CD4-positive, alpha-beta memory T cell (primary cell): Measurements from ENCODE around the gene CYSRT1. TPM values are rescaled to one million over a fixed set of nuclear protein-coding genes. Genes with fewer than 3 reads are reported as not detected.

Source experiments
- CTCF ChIA-PET: fragments of 350-600 bp; sonication (Branson Sonifier 250); formaldehyde crosslinking; loops from one replicate; lab custom pipeline; 2021; ENCODE audit warnings: inconsistent platforms; ENCODE audit not compliant: partially characterized antibody; lab: Charles Lee
- POLR2A ChIA-PET: fragments of 350-600 bp; sonication (Branson Sonifier 250); formaldehyde crosslinking; loops from one replicate; lab custom pipeline; 2021; ENCODE audit not compliant: partially characterized antibody; lab: Charles Lee
- DNase-seq, 5 donors: peaks; one replicate each; pipeline versions ENCODE4 v3.0.0 to v3.0.0-alpha.2; 2020 to 2022; ENCODE audit warnings: mixed read lengths in 1 of 5
- H3K27ac ChIP-seq: one replicate; pipeline ENCODE4 v1.7.0; 2013; ENCODE audit warnings: low read depth, low read length
- H3K27me3 ChIP-seq: 2 replicates; pipeline ENCODE4 v1.7.0; 2013; ENCODE audit warnings: mild to moderate bottlenecking, low read length, moderate library complexity; ENCODE audit not compliant: insufficient read depth
- H3K36me3 ChIP-seq: 2 replicates; pipeline ENCODE4 v1.7.0; 2013; ENCODE audit warnings: mild to moderate bottlenecking, low read length, moderate library complexity; ENCODE audit not compliant: insufficient read depth
- H3K4me1 ChIP-seq: 2 replicates; pipeline ENCODE4 v1.7.0; 2013; ENCODE audit warnings: mild to moderate bottlenecking, low read length, moderate library complexity; ENCODE audit not compliant: insufficient read depth
- H3K4me3 ChIP-seq, 2 donors: one replicate each; pipeline ENCODE4 v1.7.0; 2013; ENCODE audit warnings: low read length in 2 of 2, mild to moderate bottlenecking in 1 of 2
- H3K9me3 ChIP-seq, 2 donors: one replicate each; pipeline ENCODE4 v1.7.0; 2013; ENCODE audit warnings: low read length in 2 of 2, control low read depth in 1 of 2; ENCODE audit not compliant: control insufficient read depth in 1 of 2
- H3K27ac Mint-ChIP-seq, 7 donors: one replicate each; pipeline ENCODE4 v1.8.0; 2020 to 2021; ENCODE audit warnings: mixed read lengths in 7 of 7, mild to moderate bottlenecking in 6 of 7, inconsistent platforms in 3 of 7, moderate library complexity in 3 of 7
- H3K27me3 Mint-ChIP-seq, 2 donors: one replicate each; pipeline ENCODE4 v1.8.0; 2020 to 2021; ENCODE audit warnings: mixed read lengths in 2 of 2
- H3K36me3 Mint-ChIP-seq, 2 donors: one replicate each; pipeline ENCODE4 v1.8.0; 2020 to 2021; ENCODE audit warnings: mixed read lengths in 2 of 2, inconsistent platforms in 1 of 2, mild to moderate bottlenecking in 1 of 2
- H3K4me1 Mint-ChIP-seq, 4 donors: one replicate each; pipeline ENCODE4 v1.8.0; 2020 to 2021; ENCODE audit warnings: mixed read lengths in 4 of 4, mild to moderate bottlenecking in 1 of 4
- H3K4me3 Mint-ChIP-seq, 8 donors: one replicate each; pipeline ENCODE4 v1.8.0; 2020 to 2021; ENCODE audit warnings: mixed read lengths in 8 of 8, mild to moderate bottlenecking in 7 of 8, moderate library complexity in 6 of 8, inconsistent platforms in 3 of 8
- H3K9me3 Mint-ChIP-seq, 8 donors: one replicate each; pipeline ENCODE4 v1.8.0; 2020 to 2021; ENCODE audit warnings: mixed read lengths in 8 of 8, mild to moderate bottlenecking in 5 of 8, inconsistent platforms in 3 of 8, moderate library complexity in 1 of 8
- intact Hi-C: fragments of 100-400 bp; cut with micrococcal nuclease; formaldehyde crosslinking; loops from one replicate; pipeline ENCODE4 v1.15.1; 2023
- polyA plus RNA-seq, 2 donors: library from polyadenylated mRNA; unstranded; fragments of 300-500 nt; fragmentation: Illumina TruSeq; gene quantifications; one replicate each; pipeline ENCODE4 v1.2.3, GENCODE V29; 2021
- total RNA-seq, 2 experiments: library from RNA; stranded (reverse); gene quantifications; one replicate each; pipeline ENCODE4 v1.2.3, GENCODE V29; 2021

Gene CYSRT1
- total and polyA plus RNA-seq, 4 experiments from 2014 or later: 0.25 TPM; not detected in 3

- peak within 1 kb of the TSS; percentile 62 to 93 (median 83) for H3K27ac Mint-ChIP-seq
- Histone ChIP-seq H3K4me1 (peaks cover 40% of the 10 kb centered on the region), H3K27ac (peak within 1 kb of the TSS; percentile 72), H3K27me3 (no peaks in the 10 kb centered on the region), H3K4me3 (peak within 1 kb of the TSS; percentile 52 to 77), H3K9me3 (no peaks in the 10 kb centered on the region), H3K36me3 (no peaks in the 10 kb centered on the region)
- peaks cover 9 to 35% (median 25%) of the 10 kb centered on the region in 4 donors for H3K4me1 Mint-ChIP-seq
- peak within 1 kb of the TSS; percentile 81 to 93 (median 82) for H3K4me3 Mint-ChIP-seq
- ChIA-PET POLR2A (interaction anchor here (0.7 to 11.9 kb wide), 22 partner anchors 9 to 222 kb away, joined by 3 to 169 read pairs (median 4); partner anchors contain the start of genes ANAPC2, CYSRT1, MAN1B1 and NELFB), CTCF (interaction anchor here (0.7 to 1.2 kb wide), 4 partner anchors 12 to 82 kb away, joined by 3 to 7 read pairs (median 4); partner anchors contain the start of genes ANAPC2, CYSRT1 and SSNA1)
- DNase-seq: peak; percentile 97 to 99 (median 98)
- no peaks in the 10 kb centered on the region for H3K27me3 Mint-ChIP-seq
- H3K9me3 Mint-ChIP-seq: no peaks in the 10 kb centered on the region
- intact Hi-C loops: loop anchor here (1.0 to 2.0 kb wide), 4 partner anchors 12 to 72 kb away; partner anchors contain the start of genes ANAPC2, SSNA1 and TUBB4B
- peaks cover 0 to 8% of the 10 kb centered on the region in 2 donors for H3K36me3 Mint-ChIP-seq
Measured at GRCh38 chr9:137200311-137201204, 24.4 kb upstream of the CYSRT1 start, which contains the start of gene TPRN. Gene TPRN (minus strand): TSS chr9:137200741. CDS start chr9:137200711, 30 bp downstream.

GRCh38 chr9:137201205-137201868, 23.6 kb upstream of the CYSRT1 start:
- Mint-ChIP-seq H3K4me1 (peaks cover 14 to 43% (median 32%) of the 10 kb centered on the region in 4 donors), H3K36me3 (peaks cover 0 to 8% of the 10 kb centered on the region in 2 donors), H3K27ac (peak overlapping the region; percentile 62 to 93 (median 83)), H3K9me3 (no peaks in the 10 kb centered on the region), H3K27me3 (no peaks in the 10 kb centered on the region), H3K4me3 (peak overlapping the region; percentile 79 to 93 (median 82))
- DNase-seq: no peak
- Histone ChIP-seq H3K4me3 (peak overlapping the region; percentile 52 to 77), H3K9me3 (no peaks in the 10 kb centered on the region), H3K36me3 (no peaks in the 10 kb centered on the region), H3K27me3 (no peaks in the 10 kb centered on the region), H3K4me1 (peaks cover 47% of the 10 kb centered on the region), H3K27ac (peak overlapping the region; percentile 72)
- ChIA-PET CTCF (interaction anchor here (0.7 to 1.4 kb wide), 5 partner anchors 12 to 83 kb away, joined by 3 to 7 read pairs (median 3); partner anchors contain the start of genes ANAPC2, CYSRT1 and SSNA1), POLR2A (interaction anchor here (0.7 to 11.9 kb wide), 20 partner anchors 8 to 221 kb away, joined by 3 to 169 read pairs (median 4); partner anchors contain the start of genes ANAPC2, CYSRT1, MAN1B1 and NELFB)
- intact Hi-C loops: loop anchor here (2.0 kb wide), 1 partner anchor 73 kb away; no protein-coding TSS in a partner anchor

GRCh38 chr9:137202966-137203365, 22.0 kb upstream of the CYSRT1 start:
- Mint-ChIP-seq H3K4me3 (peak overlapping the region in 1 of 8 donors; percentile 17), H3K27ac (peak overlapping the region in 1 of 7 donors; percentile 96), H3K27me3 (no peaks in the 10 kb centered on the region), H3K36me3 (peaks cover 9 to 14% of the 10 kb centered on the region in 2 donors), H3K9me3 (no peaks in the 10 kb centered on the region), H3K4me1 (peaks cover 26 to 59% (median 46%) of the 10 kb centered on the region in 4 donors)
- Histone ChIP-seq H3K4me1 (peaks cover 57% of the 10 kb centered on the region), H3K27ac (no peak overlapping the region), H3K27me3 (no peaks in the 10 kb centered on the region), H3K9me3 (no peaks in the 10 kb centered on the region), H3K4me3 (no peak overlapping the region), H3K36me3 (no peaks in the 10 kb centered on the region)
- no peak for DNase-seq
- intact Hi-C loops: no loop called here
- ChIA-PET CTCF (interaction anchor here (1.4 kb wide), 2 partner anchors 14 to 24 kb away, joined by 3 to 5 read pairs; partner anchors contain the start of genes RNF224 and SSNA1), POLR2A (interaction anchor here (1.5 to 11.9 kb wide), 4 partner anchors 14 to 38 kb away, joined by 4 to 169 read pairs (median 42); partner anchors contain the start of genes ANAPC2, CYSRT1, RNF208 and SSNA1)

DNA sequence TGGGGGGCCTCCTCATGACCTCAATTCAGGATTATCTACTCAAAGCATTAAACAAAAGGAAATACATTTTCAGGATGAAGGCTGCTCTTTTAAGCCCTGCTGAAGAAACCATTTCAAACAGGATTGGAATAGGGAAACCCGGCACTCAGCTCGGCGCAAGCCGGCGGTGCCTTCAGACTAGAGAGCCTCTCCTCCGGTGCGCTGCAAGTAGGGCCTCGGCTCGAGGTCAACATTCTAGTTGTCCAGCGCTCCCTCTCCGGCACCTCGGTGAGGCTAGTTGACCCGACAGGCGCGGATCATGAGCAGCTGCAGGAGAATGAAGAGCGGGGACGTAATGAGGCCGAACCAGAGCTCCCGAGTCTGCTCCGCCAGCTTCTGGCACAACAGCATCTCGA, 20.2 kb upstream of the CYSRT1 start:
- peaks cover 9 to 18% of the 10 kb centered on the region in 2 donors for H3K36me3 Mint-ChIP-seq
- peak overlapping the region; percentile 88 to 96 (median 94) for H3K4me3 Mint-ChIP-seq
- H3K4me1 ChIP-seq: peaks cover 49% of the 10 kb centered on the region
- H3K27me3 ChIP-seq: no peaks in the 10 kb centered on the region
- peak overlapping the region; percentile 92 to 99 (median 96) for H3K27ac Mint-ChIP-seq
- ChIA-PET CTCF (interaction anchor here (0.6 to 1.5 kb wide), 5 partner anchors 16 to 75 kb away, joined by 3 to 5 read pairs (median 4); partner anchors contain the start of genes ANAPC2, NELFB and SSNA1), POLR2A (interaction anchor here (0.6 to 11.9 kb wide), 9 partner anchors 7 to 137 kb away, joined by 3 to 169 read pairs (median 5); partner anchors contain the start of genes ANAPC2, MAN1B1, NELFB and RNF208)
- no peaks in the 10 kb centered on the region for H3K27me3 Mint-ChIP-seq
- DNase-seq: no peak
- H3K4me1 Mint-ChIP-seq: peaks cover 26 to 59% (median 48%) of the 10 kb centered on the region in 4 donors
- H3K9me3 ChIP-seq: no peaks in the 10 kb centered on the region
- H3K36me3 ChIP-seq: no peaks in the 10 kb centered on the region
- H3K9me3 Mint-ChIP-seq: no peaks in the 10 kb centered on the region
- peak overlapping the region; percentile 94 for H3K27ac ChIP-seq
- H3K4me3 ChIP-seq: peak overlapping the region; percentile 90 to 94
- intact Hi-C loops: loop anchor here (1.0 kb wide), 2 partner anchors 16 to 19 kb away; partner anchors contain the start of genes ANAPC2 and SSNA1

DNA sequence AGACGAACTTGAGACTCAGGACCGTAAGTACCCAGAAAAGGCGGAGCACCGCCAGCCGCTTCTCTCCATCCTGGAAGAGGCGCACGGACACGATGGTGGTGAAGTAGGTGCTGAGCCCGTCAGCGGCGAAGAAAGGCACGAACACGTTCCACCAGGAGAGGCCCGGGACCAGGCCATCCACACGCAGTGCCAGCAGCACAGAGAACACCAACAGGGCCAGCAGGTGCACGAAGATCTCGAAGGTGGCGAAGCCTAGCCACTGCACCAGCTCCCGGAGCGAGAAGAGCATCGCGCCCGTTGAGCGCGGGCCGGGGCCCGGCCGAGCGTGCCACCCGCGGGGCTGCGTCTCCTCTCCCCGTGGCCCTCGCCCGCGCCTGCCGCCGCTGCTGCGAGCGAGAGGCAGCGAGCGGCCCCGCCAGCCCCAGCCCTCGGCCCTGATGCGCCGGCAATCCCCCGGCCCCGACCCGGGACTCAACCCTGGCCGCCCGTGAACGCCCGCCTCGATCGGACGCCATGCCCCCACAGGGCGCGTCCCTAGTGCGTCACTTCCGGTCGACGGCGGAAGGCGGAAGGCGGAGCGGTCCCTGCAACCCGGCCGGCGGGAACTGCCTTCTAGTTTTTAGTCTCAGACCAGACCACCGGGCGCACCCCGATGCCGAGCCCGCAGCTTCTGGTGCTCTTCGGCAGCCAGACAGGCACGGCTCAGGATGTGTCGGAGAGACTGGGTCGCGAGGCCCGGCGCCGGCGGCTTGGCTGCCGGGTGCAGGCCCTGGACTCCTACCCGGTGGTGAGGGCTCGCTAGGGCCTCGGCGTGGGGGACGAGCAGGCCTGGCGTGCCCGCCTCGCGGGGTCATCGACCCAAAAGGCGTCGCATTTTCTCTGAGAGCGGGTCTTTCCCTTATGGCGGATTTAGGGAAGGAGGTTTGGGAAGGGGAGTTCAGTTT, 19.6 kb upstream of the CYSRT1 start, which contains the start of the genes NDOR1 and TMEM203:
Gene NDOR1, plus strand, starts transcription at position 575 of the 944 bp plus-strand sequence. Its CDS starts 78 bp downstream, at position 653.
Gene TMEM203, minus strand, starts transcription at position 523 of the 944 bp plus-strand sequence. Its CDS starts 234 bp downstream, at position 289.
- Histone ChIP-seq H3K9me3 (no peaks in the 10 kb centered on the region), H3K36me3 (no peaks in the 10 kb centered on the region), H3K4me3 (peak within 1 kb of the TSS; percentile 90 to 94), H3K27me3 (no peaks in the 10 kb centered on the region), H3K4me1 (peaks cover 49% of the 10 kb centered on the region), H3K27ac (peak within 1 kb of the TSS; percentile 94)
- peak within 1 kb of the TSS; percentile 92 to 99 (median 96) for H3K27ac Mint-ChIP-seq
- ChIA-PET CTCF (interaction anchor here (0.6 to 1.5 kb wide), 3 partner anchors 17 to 31 kb away, joined by 3 to 5 read pairs (median 4); partner anchors contain the start of genes ANAPC2 and SSNA1), POLR2A (interaction anchor here (0.6 to 11.9 kb wide), 9 partner anchors 8 to 138 kb away, joined by 3 to 169 read pairs (median 5); partner anchors contain the start of genes ANAPC2, MAN1B1, NELFB and RNF208)
- peaks cover 26 to 59% (median 48%) of the 10 kb centered on the region in 4 donors for H3K4me1 Mint-ChIP-seq
- peaks cover 9 to 18% of the 10 kb centered on the region in 2 donors for H3K36me3 Mint-ChIP-seq
- H3K4me3 Mint-ChIP-seq: peak within 1 kb of the TSS; percentile 88 to 96 (median 94)
- H3K9me3 Mint-ChIP-seq: no peaks in the 10 kb centered on the region
- H3K27me3 Mint-ChIP-seq: no peaks in the 10 kb centered on the region
- DNase-seq: peak; percentile 89 to 93 (median 91)
- intact Hi-C loops: loop anchor here (1.0 kb wide), 2 partner anchors 17 to 18 kb away; partner anchors contain the start of genes ANAPC2 and SSNA1
